ENCODE results near the gene DCAF11. TPM values are rescaled to one million over a fixed set of nuclear protein-coding genes. Genes with fewer than 3 reads are reported as not detected.

Gene DCAF11
- total and polyA plus RNA-seq, 2 of the 13 experiments (the other 11 are each of a cell fraction or from before 2014, with no cell fraction given): 150 to 257 TPM

- TF ChIP-seq MIER3 (CRISPR knock-in tag; IDR thresholded peaks at IDR 0.05; ENCODE audit: borderline replicate concordance) (no peak), SALL1 (CRISPR knock-in tag; IDR thresholded peaks at IDR 0.05) (no peak), REXO4 (CRISPR knock-in tag; IDR thresholded peaks at IDR 0.05; ENCODE audit: borderline replicate concordance) (no peak), TAF1 (CRISPR knock-in tag; IDR thresholded peaks at IDR 0.05) (no peak), SMARCE1 (IDR thresholded peaks at IDR 0.05; ENCODE audit: borderline replicate concordance) (no peak), FOXA1 (IDR thresholded peaks at IDR 0.05) (no peak), FOXA1 (CRISPR knock-in tag; IDR thresholded peaks at IDR 0.05) (0 out of 2 replicates have a peak, but pooled peaks have one; percentile 9), TEAD3 (CRISPR knock-in tag; optimal IDR thresholded peaks at IDR 0.05; ENCODE audit: borderline replicate concordance) (peak; percentile 32), ATF7 (IDR thresholded peaks at IDR 0.05) (peak; percentile 83), ATF7 (CRISPR knock-in tag; IDR thresholded peaks at IDR 0.05) (no peak), CENPT (CRISPR knock-in tag; IDR thresholded peaks at IDR 0.05; ENCODE audit: low read depth) (no peak), TOE1 (CRISPR knock-in tag; IDR thresholded peaks at IDR 0.05) (no peak), SKIL (CRISPR knock-in tag; IDR thresholded peaks at IDR 0.05; ENCODE audit: borderline replicate concordance) (no peak), CC2D1A (CRISPR knock-in tag; IDR thresholded peaks at IDR 0.05) (no peak), ZNF446 (CRISPR knock-in tag; IDR thresholded peaks at IDR 0.05) (no peak), ZNF503 (CRISPR knock-in tag; IDR thresholded peaks at IDR 0.05) (no peak), NFATC3 (CRISPR knock-in tag; IDR thresholded peaks at IDR 0.05) (no peak), KMT2A (CRISPR knock-in tag; IDR thresholded peaks at IDR 0.05) (no peak), ZFP91 (CRISPR knock-in tag; IDR thresholded peaks at IDR 0.05; ENCODE audit: borderline replicate concordance) (no peak)
Measured at GRCh38 chr14:24086193-24086955, 28.2 kb upstream of the DCAF11 start (continued).
